ENCODE results near the gene PSME4. TPM values are rescaled to one million over a fixed set of nuclear protein-coding genes. Genes with fewer than 3 reads are reported as not detected.

Gene PSME4
- total and polyA plus RNA-seq, 10 of the 15 experiments (the other 5 are each of a cell fraction or from before 2014, with no cell fraction given) = 11.1 to 56.2 (median 32.1) TPM

- intact Hi-C loops (cut with micrococcal nuclease; ENCODE audit: unreplicated experiment) (no loop called here), in situ Hi-C loops (cut with MboI) (no loop called here)
- FAIRE-seq (no peak), DNase-seq (ENCODE audit: low read depth, low spot score) (no peak), ATAC-seq (no peak)
- Histone ChIP-seq H3K27me3 (replicated peaks in 1 of 2; ENCODE audit: control insufficient read depth in 2 of 2, insufficient read depth in 2 of 2, low read length in 1 of 2) (no peaks in the 10 kb centered on the region), H3K79me2 (ENCODE audit: control insufficient read depth, insufficient read depth, low read length) (no peaks in the 10 kb centered on the region), H3K27ac (ENCODE audit: control insufficient read depth, insufficient read depth) (no peak within 1 kb of the TSS), H3K9ac (ENCODE audit: control insufficient read depth, insufficient read depth, low read length) (no peak within 1 kb of the TSS), H3K4me1 (ENCODE audit: control insufficient read depth, insufficient read depth, low read length) (no peaks in the 10 kb centered on the region), H4K20me1 (ENCODE audit: control insufficient read depth, insufficient read depth) (no peaks in the 10 kb centered on the region), H3K4me2 (ENCODE audit: control insufficient read depth, insufficient read depth) (no peak within 1 kb of the TSS), H3K9me3 (replicated peaks; ENCODE audit: control insufficient read depth, insufficient read depth, low read length) (no peaks in the 10 kb centered on the region), H3K4me3 (no peak within 1 kb of the TSS), H3K36me3 (ENCODE audit: control insufficient read depth in 2 of 2, insufficient read depth in 2 of 2, low read length in 1 of 2) (peaks cover 0 to 3% of the 10 kb centered on the region in 2 experiments; a peak in 2 of 4 replicates), H2AFZ (ENCODE audit: control insufficient read depth, low read depth, low read length) (no peak within 1 kb of the TSS)
- 96% methylated on average over 57 of the region's 72 CpGs for WGBS (ENCODE audit: insufficient coverage, insufficient replicate concordance, low lambda C conversion rate, missing lambda C conversion rate)
- POLR2A ChIA-PET = no interaction called here
- RAD21 ChIA-PET (ENCODE audit: unreplicated experiment) = no interaction called here
- TF ChIP-seq RBBP5 (conservative IDR thresholded peaks at IDR 0.05) (no peak), BCL3 (IDR thresholded peaks at IDR 0.05; ENCODE audit: borderline replicate concordance, insufficient read depth, low read depth, low read length, poor library complexity, severe bottlenecking) (no peak), KLF5 (IDR thresholded peaks at IDR 0.05; ENCODE audit: partially characterized antibody) (no peak), ZBED1 (IDR thresholded peaks at IDR 0.05; ENCODE audit: borderline replicate concordance) (no peak), FOS (IDR thresholded peaks at IDR 0.05; ENCODE audit: borderline replicate concordance, extremely low read depth, insufficient read length) (no peak), ZNF207 (IDR thresholded peaks at IDR 0.05; ENCODE audit: borderline replicate concordance) (no peak), RFX5 (IDR thresholded peaks at IDR 0.05; ENCODE audit: low read depth, low read length) (no peak), NR2F1 (conservative IDR thresholded peaks at IDR 0.05) (no peak), STAT1 (conservative IDR thresholded peaks at IDR 0.05) (no peak), CHD4 (IDR thresholded peaks at IDR 0.05) (no peak), SIX5 (IDR thresholded peaks at IDR 0.05; ENCODE audit: low read depth, low read length, severe bottlenecking) (no peak), NFXL1 (IDR thresholded peaks at IDR 0.05; ENCODE audit: borderline replicate concordance) (no peak), ZSCAN29 (IDR thresholded peaks at IDR 0.05) (no peak), ZNF622 (IDR thresholded peaks at IDR 0.05) (no peak), SREBF1 (IDR thresholded peaks at IDR 0.05; ENCODE audit: low read length) (no peak), IRF4 (IDR thresholded peaks at IDR 0.05; ENCODE audit: low read depth, low read length) (no peak), SP1 (IDR thresholded peaks at IDR 0.05; ENCODE audit: low read depth, low read length) (no peak)
- TF ChIP-seq, protein P1, sequence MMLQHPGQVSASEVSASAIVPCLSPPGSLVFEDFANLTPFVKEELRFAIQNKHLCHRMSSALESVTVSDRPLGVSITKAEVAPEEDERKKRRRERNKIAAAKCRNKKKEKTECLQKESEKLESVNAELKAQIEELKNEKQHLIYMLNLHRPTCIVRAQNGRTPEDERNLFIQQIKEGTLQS (IDR thresholded peaks at IDR 0.05; ENCODE audit: borderline replicate concordance, extremely low read depth, low read depth, low read length) = no peak
- TF ChIP-seq, protein P2, sequence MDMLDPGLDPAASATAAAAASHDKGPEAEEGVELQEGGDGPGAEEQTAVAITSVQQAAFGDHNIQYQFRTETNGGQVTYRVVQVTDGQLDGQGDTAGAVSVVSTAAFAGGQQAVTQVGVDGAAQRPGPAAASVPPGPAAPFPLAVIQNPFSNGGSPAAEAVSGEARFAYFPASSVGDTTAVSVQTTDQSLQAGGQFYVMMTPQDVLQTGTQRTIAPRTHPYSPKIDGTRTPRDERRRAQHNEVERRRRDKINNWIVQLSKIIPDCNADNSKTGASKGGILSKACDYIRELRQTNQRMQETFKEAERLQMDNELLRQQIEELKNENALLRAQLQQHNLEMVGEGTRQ (IDR thresholded peaks at IDR 0.05; ENCODE audit: borderline replicate concordance, low read depth, low read length) = no peak
- TF ChIP-seq, protein P3, sequence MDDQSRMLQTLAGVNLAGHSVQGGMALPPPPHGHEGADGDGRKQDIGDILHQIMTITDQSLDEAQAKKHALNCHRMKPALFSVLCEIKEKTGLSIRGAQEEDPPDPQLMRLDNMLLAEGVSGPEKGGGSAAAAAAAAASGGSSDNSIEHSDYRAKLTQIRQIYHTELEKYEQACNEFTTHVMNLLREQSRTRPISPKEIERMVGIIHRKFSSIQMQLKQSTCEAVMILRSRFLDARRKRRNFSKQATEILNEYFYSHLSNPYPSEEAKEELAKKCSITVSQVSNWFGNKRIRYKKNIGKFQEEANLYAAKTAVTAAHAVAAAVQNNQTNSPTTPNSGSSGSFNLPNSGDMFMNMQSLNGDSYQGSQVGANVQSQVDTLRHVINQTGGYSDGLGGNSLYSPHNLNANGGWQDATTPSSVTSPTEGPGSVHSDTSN (IDR thresholded peaks at IDR 0.05; ENCODE audit: insufficient replicate concordance, low read depth, low read length) = no peak
- CTCF ChIA-PET = no interaction called here
- SMC1A ChIA-PET (ENCODE audit: uncharacterized antibody, unreplicated experiment) = interaction anchor here (0.6 kb wide), 1 partner anchor 56 kb away, joined by 3 read pairs; no protein-coding TSS in a partner anchor
- no TSS peak for BruUV-seq (replicated peaks)
Observed at GRCh38 chr2:53859206-53860181, 111.3 kb downstream of the PSME4 start, which contains the start of gene GPR75. TSS of gene GPR75 (minus strand) at chr2:53859967. CDS start at chr2:53854756, 5,211 bp downstream.

All from GM12878 (cell line).